ENCODE data around the gene PANX1.

Gene PANX1

DNA sequence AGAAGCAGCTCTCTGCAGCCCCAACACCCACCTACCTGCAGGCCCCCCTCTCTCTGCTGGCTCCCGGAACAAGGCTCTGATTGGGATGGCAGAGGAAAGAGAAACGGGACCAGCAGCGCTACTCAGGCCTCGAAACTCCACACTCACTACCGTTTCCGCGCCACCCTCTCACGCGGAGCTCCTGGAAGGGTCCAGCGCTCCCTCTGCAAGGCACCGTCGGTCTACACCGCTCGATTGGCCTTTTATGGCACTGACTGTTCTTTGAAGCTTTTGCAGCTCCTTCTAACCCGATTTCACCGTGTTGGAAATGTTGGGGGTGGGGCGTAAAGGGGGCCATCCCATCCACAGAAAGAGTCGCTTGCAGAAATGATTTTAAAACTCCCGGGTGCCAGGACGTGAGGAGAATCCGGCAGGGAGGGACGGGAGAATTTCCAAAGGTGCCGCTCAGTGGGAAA lies 323 bp upstream of the PANX1 start:
- H3K4me3 ChIP-seq (ENCODE audit: low read depth, low read length): peak overlapping the region; percentile 83
- TF ChIP-seq, protein P1, sequence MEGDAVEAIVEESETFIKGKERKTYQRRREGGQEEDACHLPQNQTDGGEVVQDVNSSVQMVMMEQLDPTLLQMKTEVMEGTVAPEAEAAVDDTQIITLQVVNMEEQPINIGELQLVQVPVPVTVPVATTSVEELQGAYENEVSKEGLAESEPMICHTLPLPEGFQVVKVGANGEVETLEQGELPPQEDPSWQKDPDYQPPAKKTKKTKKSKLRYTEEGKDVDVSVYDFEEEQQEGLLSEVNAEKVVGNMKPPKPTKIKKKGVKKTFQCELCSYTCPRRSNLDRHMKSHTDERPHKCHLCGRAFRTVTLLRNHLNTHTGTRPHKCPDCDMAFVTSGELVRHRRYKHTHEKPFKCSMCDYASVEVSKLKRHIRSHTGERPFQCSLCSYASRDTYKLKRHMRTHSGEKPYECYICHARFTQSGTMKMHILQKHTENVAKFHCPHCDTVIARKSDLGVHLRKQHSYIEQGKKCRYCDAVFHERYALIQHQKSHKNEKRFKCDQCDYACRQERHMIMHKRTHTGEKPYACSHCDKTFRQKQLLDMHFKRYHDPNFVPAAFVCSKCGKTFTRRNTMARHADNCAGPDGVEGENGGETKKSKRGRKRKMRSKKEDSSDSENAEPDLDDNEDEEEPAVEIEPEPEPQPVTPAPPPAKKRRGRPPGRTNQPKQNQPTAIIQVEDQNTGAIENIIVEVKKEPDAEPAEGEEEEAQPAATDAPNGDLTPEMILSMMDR (IDR thresholded peaks at IDR 0.05; ENCODE audit: borderline replicate concordance, insufficient read depth, low read depth, low read length): no peak

DNA sequence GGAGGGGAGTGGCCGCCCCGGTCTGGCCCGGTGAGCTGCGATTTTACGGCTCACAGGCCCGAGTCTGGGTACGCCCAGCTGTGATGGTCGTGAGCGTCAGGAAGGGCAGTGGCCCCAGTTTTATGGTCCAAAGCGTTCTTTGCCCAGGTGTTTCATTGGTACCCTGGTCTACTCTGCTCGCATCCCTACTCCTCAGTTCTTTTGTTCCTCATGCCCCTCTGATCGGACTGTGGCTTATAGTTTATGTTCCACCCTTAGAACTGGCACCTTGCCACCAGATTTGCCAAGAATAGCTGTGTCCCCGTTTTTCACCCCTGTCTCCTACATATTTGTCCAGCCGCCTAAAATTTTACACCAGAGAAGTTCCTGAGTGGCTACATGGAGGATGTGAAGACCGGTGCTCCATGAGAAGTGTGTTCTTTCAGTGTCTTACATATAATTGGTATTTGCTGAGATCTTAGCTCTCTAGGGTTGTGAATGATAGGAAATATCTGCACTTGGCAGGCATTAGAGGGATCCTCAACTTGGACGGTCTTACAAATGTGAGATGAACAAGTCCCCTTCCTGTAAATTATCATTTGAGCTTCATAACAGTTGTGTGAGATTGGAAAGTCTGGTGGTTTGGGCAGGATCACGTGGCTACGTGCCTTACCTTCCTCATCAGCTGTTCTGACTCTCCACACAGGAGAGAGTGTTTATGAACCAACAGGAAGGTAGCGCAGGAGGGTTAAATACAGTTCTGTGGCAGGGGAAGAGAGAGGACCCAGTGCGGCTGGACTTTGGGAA lies 1.1 kb downstream of the PANX1 start:
- H3K4me3 ChIP-seq (ENCODE audit: low read depth, low read length): peak overlapping the region; percentile 83
- TF ChIP-seq, protein P1 (IDR thresholded peaks at IDR 0.05; ENCODE audit: borderline replicate concordance, insufficient read depth, low read depth, low read length): no peak

DNA sequence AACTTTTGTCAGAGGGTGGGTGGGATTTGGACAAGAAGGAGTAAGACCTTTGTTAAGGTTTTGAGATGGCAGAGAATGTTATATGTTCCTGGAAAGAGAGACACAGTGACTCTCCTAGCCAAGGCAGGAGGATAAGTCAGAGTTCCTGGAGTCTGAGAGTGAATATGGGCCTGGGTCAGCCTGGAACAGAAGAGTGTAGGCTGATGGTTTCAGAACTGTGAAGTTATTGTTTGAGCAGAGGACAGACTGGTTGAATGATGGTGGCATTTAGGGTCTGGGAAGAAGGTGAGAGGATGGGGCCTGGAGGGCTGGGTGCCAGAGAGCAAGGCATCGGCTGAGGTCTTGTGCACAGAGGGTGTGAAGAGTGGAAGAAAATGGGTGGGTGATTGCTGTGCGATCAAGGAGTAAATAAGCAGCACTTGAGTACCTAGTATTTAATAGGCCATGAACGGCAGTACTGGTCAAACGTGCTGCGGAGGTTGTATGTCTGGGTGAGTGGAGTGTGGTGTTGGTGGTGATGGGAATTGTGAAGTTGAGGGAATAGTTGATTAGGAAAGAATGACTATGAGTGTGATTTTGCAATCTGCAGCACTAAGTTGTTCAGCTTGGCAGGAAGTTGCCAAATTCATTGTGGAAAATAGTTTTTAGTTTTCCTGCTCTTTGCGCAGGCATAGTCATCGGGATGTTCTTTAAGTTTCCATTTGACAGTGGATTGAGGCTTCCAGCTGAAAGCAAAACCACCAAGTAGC lies 1.8 kb downstream of the PANX1 start:
- TF ChIP-seq, protein P1 (IDR thresholded peaks at IDR 0.05; ENCODE audit: borderline replicate concordance, insufficient read depth, low read depth, low read length): no peak
- no peak overlapping the region for H3K4me3 ChIP-seq (ENCODE audit: low read depth, low read length)

DNA sequence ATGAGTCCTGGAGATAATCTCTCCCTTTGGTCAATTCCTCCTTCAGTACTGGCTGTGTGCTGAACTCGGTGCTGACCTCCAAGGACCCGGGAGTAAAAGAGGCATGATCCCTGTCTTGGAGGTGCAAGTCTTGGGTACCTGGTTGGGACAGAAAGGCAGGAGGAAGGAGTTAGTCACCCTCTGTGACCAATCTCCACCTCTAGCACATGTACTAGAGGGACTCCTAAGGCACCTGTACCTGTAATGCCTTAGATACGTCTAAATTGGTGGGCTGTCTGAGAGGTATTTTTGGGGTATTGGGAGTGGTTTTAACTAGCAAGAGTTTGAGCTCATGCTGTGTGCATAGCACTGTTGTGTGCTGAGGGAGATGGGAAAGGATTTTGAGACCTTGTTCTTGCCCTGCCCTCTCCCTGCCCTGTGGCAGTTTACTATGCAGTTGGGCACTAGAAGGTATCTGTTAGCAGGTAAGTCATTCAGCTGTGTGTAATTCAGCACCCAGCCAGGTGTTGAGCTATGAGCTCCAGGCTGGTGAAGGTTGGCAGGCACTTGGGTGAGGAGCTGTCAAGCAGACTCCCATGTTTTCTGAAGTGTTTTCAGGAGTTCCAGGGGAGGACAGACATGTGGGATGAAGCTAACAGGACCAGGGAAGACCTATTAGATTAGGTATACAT lies 2.5 kb downstream of the PANX1 start:
- no peak overlapping the region for H3K4me3 ChIP-seq (ENCODE audit: low read depth, low read length)
- TF ChIP-seq, protein P1 (IDR thresholded peaks at IDR 0.05; ENCODE audit: borderline replicate concordance, insufficient read depth, low read depth, low read length): no peak

DNA sequence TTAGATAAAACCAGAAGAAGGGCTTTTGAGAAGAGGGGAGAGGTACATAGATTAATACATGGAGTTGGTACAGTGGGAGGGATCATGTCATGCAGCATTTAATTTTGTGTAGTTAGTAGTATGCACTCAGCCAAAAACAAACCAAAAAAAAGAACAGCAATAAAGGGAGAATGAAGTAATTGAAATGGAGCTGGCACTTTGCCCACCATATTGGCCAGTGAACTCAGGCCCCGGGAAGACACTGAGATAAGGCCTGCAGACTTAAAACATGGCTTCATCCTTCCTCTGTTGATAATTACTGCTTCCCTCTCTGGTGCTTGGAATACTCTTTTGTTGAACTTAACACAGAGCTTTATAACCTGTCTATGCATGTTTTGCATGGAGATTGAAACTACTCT lies 3.1 kb downstream of the PANX1 start:
- TF ChIP-seq, protein P1 (IDR thresholded peaks at IDR 0.05; ENCODE audit: borderline replicate concordance, insufficient read depth, low read depth, low read length): no peak

DNA sequence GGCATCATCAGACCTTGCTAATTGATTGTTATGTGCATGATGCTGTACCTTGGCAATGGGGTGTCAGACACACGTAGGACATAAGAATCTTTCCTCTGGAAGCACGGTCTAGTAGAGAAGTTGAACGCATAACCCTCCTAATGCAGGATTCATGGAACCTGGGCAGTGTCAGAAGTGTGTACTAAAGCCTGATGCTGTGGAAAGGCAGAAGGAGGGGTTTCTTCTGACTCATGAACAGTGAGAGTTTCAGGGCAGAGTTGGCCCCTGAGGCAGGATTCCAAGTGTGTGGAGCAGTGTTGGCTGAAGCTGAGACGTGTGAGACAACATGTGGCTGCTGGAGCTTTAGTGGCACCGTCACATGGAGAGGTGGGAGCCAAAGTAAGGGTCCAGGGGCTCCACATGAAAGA lies 3.5 kb downstream of the PANX1 start:
- no peak overlapping the region for H3K4me3 ChIP-seq (ENCODE audit: low read depth, low read length)

More for the DNA sequence above, 3.1 kb downstream of the PANX1 start:
- H3K4me3 ChIP-seq (ENCODE audit: low read depth, low read length): no peak overlapping the region

More for the DNA sequence above, 3.5 kb downstream of the PANX1 start:
- TF ChIP-seq, protein P1 (IDR thresholded peaks at IDR 0.05; ENCODE audit: borderline replicate concordance, insufficient read depth, low read depth, low read length): no peak
